Measurements from ENCODE around the gene ZFP36. TPM values are rescaled to one million over a fixed set of nuclear protein-coding genes. Genes with fewer than 3 reads are reported as not detected.

The ZFP36 gene
- total RNA-seq, 1 experiment from 2014 or later = 414 TPM

GRCh38 chr19:39398297-39398864 is 8.3 kb upstream of the ZFP36 start:
- CTCF ChIA-PET = interaction anchor here (0.5 to 7.4 kb wide), 55 partner anchors 7 to 1005 kb away, joined by 3 to 280 read pairs (median 6); partner anchors contain the start of genes EID2, EID2B, MED29 and PAF1

GRCh38 chr19:39399668-39400050 is 7.0 kb upstream of the ZFP36 start:
- intact Hi-C loops (cut with micrococcal nuclease; ENCODE audit: unreplicated experiment) = no loop called here
- no peak overlapping the region for H3K4me3 ChIP-seq (ENCODE audit: low read depth in 2 of 2, low read length in 2 of 2)
- in situ Hi-C loops (cut with HindIII; ENCODE audit: low pct_unique_long_range_greater_than_20kb, low sequenced_read_pairs) = loop anchor here (5.0 to 10.0 kb wide), 3 partner anchors 97 to 875 kb away; no protein-coding TSS in a partner anchor
- peaks cover 5% of the 10 kb centered on the region; the same call in 1 of the 2 replicates for H3K36me3 ChIP-seq (ENCODE audit: control insufficient read depth, insufficient read depth, low read length)
- no TSS peak for BruUV-seq (replicated peaks)
- no peak for ATAC-seq
- H3K27ac ChIP-seq (ENCODE audit: low read length) = peak overlapping the region; percentile 0
- ChIA-PET POLR2A (interaction anchor here (0.6 to 15.7 kb wide), 10 partner anchors 8 to 38 kb away, joined by 3 to 524 read pairs (median 34); partner anchors contain the start of genes MED29, PAF1, PLEKHG2 and RPS16), CTCF (interaction anchor here (0.6 to 7.4 kb wide), 8 partner anchors 8 to 41 kb away, joined by 3 to 280 read pairs (median 20); partner anchors contain the start of genes MED29, PAF1, PLEKHG2 and RPS16)
- no peaks in the 10 kb centered on the region for H3K9me3 ChIP-seq (ENCODE audit: control insufficient read depth, insufficient read depth, low read depth, low read length)
- DNase-seq (ENCODE audit: low read depth, low spot score) = no peak
- H3K27me3 ChIP-seq (ENCODE audit: control insufficient read depth, insufficient read depth, low read length) = no peaks in the 10 kb centered on the region
- peaks cover 71% of the 10 kb centered on the region for H3K4me1 ChIP-seq (ENCODE audit: control insufficient read depth, insufficient read depth, low read length)
- TF ChIP-seq REST (IDR thresholded peaks at IDR 0.05; ENCODE audit: insufficient read depth in 1 of 2, low read depth in 2 of 2, low read length in 1 of 2) = no peak
- TF ChIP-seq POLR2AphosphoS5 (IDR thresholded peaks at IDR 0.05; ENCODE audit: low read depth, low read length) = no peak
- TF ChIP-seq SIN3A (IDR thresholded peaks at IDR 0.05; ENCODE audit: borderline replicate concordance, insufficient read depth, low read depth, low read length) = no peak
- TF ChIP-seq CTCF (IDR thresholded peaks at IDR 0.05) = no peak

More at GRCh38 chr19:39398297-39398864, 8.3 kb upstream of the ZFP36 start:
- peaks cover 59% of the 10 kb centered on the region for H3K4me1 ChIP-seq (ENCODE audit: control insufficient read depth, insufficient read depth, low read length)
- TF ChIP-seq TCF7L2 (IDR thresholded peaks at IDR 0.05; ENCODE audit: low read depth, low read length) (no peak), SIN3A (IDR thresholded peaks at IDR 0.05; ENCODE audit: borderline replicate concordance, insufficient read depth, low read depth, low read length) (no peak), POLR2AphosphoS5 (IDR thresholded peaks at IDR 0.05; ENCODE audit: low read depth, low read length) (no peak), REST (IDR thresholded peaks at IDR 0.05; ENCODE audit: insufficient read depth in 1 of 2, low read depth in 2 of 2, low read length in 1 of 2) (no peak), CTCF (IDR thresholded peaks at IDR 0.05) (no peak)
- intact Hi-C loops (cut with micrococcal nuclease; ENCODE audit: unreplicated experiment) (no loop called here), in situ Hi-C loops (cut with HindIII; ENCODE audit: low pct_unique_long_range_greater_than_20kb, low sequenced_read_pairs) (loop anchor here (5.0 to 10.0 kb wide), 3 partner anchors 96 to 874 kb away; no protein-coding TSS in a partner anchor)
- no peaks in the 10 kb centered on the region for H3K27me3 ChIP-seq (ENCODE audit: control insufficient read depth, insufficient read depth, low read length)
- H3K9me3 ChIP-seq (ENCODE audit: control insufficient read depth, insufficient read depth, low read depth, low read length) = no peaks in the 10 kb centered on the region
- peaks cover 13% of the 10 kb centered on the region for H3K36me3 ChIP-seq (ENCODE audit: control insufficient read depth, insufficient read depth, low read length)
- BruUV-seq (replicated peaks) = no TSS peak
- H3K27ac ChIP-seq (ENCODE audit: low read length) = peak overlapping the region; percentile 75
- POLR2A ChIA-PET = interaction anchor here (0.6 to 15.7 kb wide), 18 partner anchors 9 to 435 kb away, joined by 3 to 524 read pairs (median 6); partner anchors contain the start of genes DYRK1B, EID2B, PLEKHG2 and RPS16
- no peak for ATAC-seq
- DNase-seq (ENCODE audit: low read depth, low spot score) = peak; percentile 94
- no peak overlapping the region for H3K4me3 ChIP-seq (ENCODE audit: low read depth in 2 of 2, low read length in 2 of 2)
